IMR-90 (cell line): ENCODE data around the gene UNC93A. TPM values are rescaled to one million over a fixed set of nuclear protein-coding genes. Genes with fewer than 3 reads are reported as not detected.
"Not testable (repeated sequence)": the region's sequence is repeated elsewhere in the genome, so short reads cannot be mapped to it uniquely, and the experiment has no call there.

ENCODE experiments used
- ATAC-seq: fragments of 200-7000 bp; cut with Tn5 transposase; 2 replicates; pipeline ENCODE4 v1.9.1; 2020; ENCODE audit warnings: low read depth, mild to moderate bottlenecking, moderate library complexity
- BruUV-seq: library from RNA; stranded (reverse); fragments of 400-500 nt; replicated peaks from 2 replicates; lab custom pipeline; 2021; lab: Mats Ljungman, UMichigan
- CTCF ChIA-PET: fragments of 300-600 bp; formaldehyde crosslinking; extraction: SDS; loops from one replicate; lab custom pipeline; 2021; ENCODE audit warnings: antibody characterized with exemption; lab: Yijun Ruan, JAX
- POLR2A ChIA-PET: fragments of 300-600 bp; sonication (Branson Sonifier 250); formaldehyde crosslinking; loops from one replicate; lab custom pipeline; 2022; ENCODE audit warnings: antibody characterized with exemption; ENCODE audit not compliant: unreplicated experiment; lab: Charles Lee
- DNase-seq: peaks from one replicate; pipeline ENCODE4 v3.0.0; 2013
- H2AFZ ChIP-seq: replicated peaks from 2 replicates; pipeline ENCODE3; 2013; ENCODE audit warnings: low read length, mild to moderate bottlenecking; ENCODE audit not compliant: poor library complexity
- H2AK5ac ChIP-seq: 2 replicates; pipeline ENCODE4 v1.6.1; 2013; ENCODE audit warnings: low read depth, low read length, inconsistent platforms
- H2AK9ac ChIP-seq: replicated peaks from 2 replicates; pipeline ENCODE3; 2013; ENCODE audit warnings: mild to moderate bottlenecking, low read depth, low read length, moderate library complexity; ENCODE audit not compliant: poor library complexity
- H2BK120ac ChIP-seq: 2 replicates; pipeline ENCODE4 v1.6.1; 2013; ENCODE audit warnings: low read depth, low read length, inconsistent platforms
- H2BK15ac ChIP-seq: 3 replicates; pipeline ENCODE4 v1.6.1; 2013; ENCODE audit warnings: low read depth, low read length, inconsistent platforms
- H2BK20ac ChIP-seq: 2 replicates; pipeline ENCODE4 v1.6.1; 2013; ENCODE audit warnings: low read depth, mild to moderate bottlenecking, inconsistent platforms, low read length, moderate library complexity
- H2BK5ac ChIP-seq: 2 replicates; pipeline ENCODE4 v1.6.1; 2013; ENCODE audit warnings: mild to moderate bottlenecking, low read depth, low read length, inconsistent platforms; ENCODE audit not compliant: poor library complexity, severe bottlenecking
- H3K14ac ChIP-seq: replicated peaks from 2 replicates; pipeline ENCODE4 v1.6.1; 2013; ENCODE audit warnings: low read depth, low read length, inconsistent platforms
- H3K18ac ChIP-seq: 2 replicates; pipeline ENCODE4 v1.6.1; 2013; ENCODE audit warnings: low read depth, low read length, control low read depth
- H3K23ac ChIP-seq: 2 replicates; pipeline ENCODE4 v1.6.1; 2013; ENCODE audit warnings: low read depth, low read length, inconsistent platforms
- H3K27ac ChIP-seq: 2 replicates; pipeline ENCODE4 v1.5.1; 2013; ENCODE audit warnings: mild to moderate bottlenecking, control low read depth, low read length; ENCODE audit not compliant: insufficient read depth
- H3K27me3 ChIP-seq: 2 replicates; pipeline ENCODE4 v1.6.1; 2013; ENCODE audit warnings: low read length; ENCODE audit not compliant: control insufficient read depth, insufficient read depth
- H3K36me3 ChIP-seq: 2 replicates; pipeline ENCODE4 v1.6.1; 2013; ENCODE audit warnings: low read length, mixed read lengths; ENCODE audit not compliant: control insufficient read depth, insufficient read depth
- H3K4ac ChIP-seq: 2 replicates; pipeline ENCODE4 v1.6.1; 2013; ENCODE audit warnings: low read depth, low read length, inconsistent platforms
- H3K4me1 ChIP-seq: 2 replicates; pipeline ENCODE4 v1.6.1; 2013; ENCODE audit warnings: low read length, mixed read lengths; ENCODE audit not compliant: control insufficient read depth, insufficient read depth
- H3K4me2 ChIP-seq: 2 replicates; pipeline ENCODE4 v1.6.1; 2013; ENCODE audit warnings: low read depth, mild to moderate bottlenecking, control low read depth, low read length, moderate library complexity
- H3K4me3 ChIP-seq: 2 replicates; pipeline ENCODE4 v1.5.1; 2013; ENCODE audit warnings: low read depth, mild to moderate bottlenecking, control low read depth, low read length, moderate library complexity; ENCODE audit not compliant: insufficient read depth
- H3K56ac ChIP-seq: 2 replicates; pipeline ENCODE4 v1.6.1; 2013; ENCODE audit warnings: low read length, inconsistent platforms; ENCODE audit not compliant: insufficient read depth; ENCODE audit errors: extremely low read depth
- H3K79me1 ChIP-seq, 2 experiments: 2 replicates each; pipeline ENCODE4 v1.6.1; 2013; ENCODE audit warnings: low read length in 2 of 2, inconsistent platforms in 1 of 2, low read depth in 1 of 2
- H3K9ac ChIP-seq: 2 replicates; pipeline ENCODE4 v1.6.1; 2013; ENCODE audit warnings: low read depth, low read length, control low read depth
- H3K9me1 ChIP-seq: 2 replicates; pipeline ENCODE4 v1.6.1; 2013; ENCODE audit warnings: low read length, inconsistent platforms; ENCODE audit not compliant: insufficient read depth
- H3K9me3 ChIP-seq: 2 replicates; pipeline ENCODE4 v1.6.1; 2013; ENCODE audit warnings: low read length; ENCODE audit not compliant: control insufficient read depth, insufficient read depth
- H4K20me1 ChIP-seq: 2 replicates; pipeline ENCODE4 v1.6.1; 2013; ENCODE audit warnings: low read length, inconsistent platforms; ENCODE audit not compliant: insufficient read depth
- H4K5ac ChIP-seq: 2 replicates; pipeline ENCODE4 v1.6.1; 2013; ENCODE audit warnings: mild to moderate bottlenecking, low read depth, low read length, control low read depth
- H4K8ac ChIP-seq, 2 experiments: 2 replicates each; pipeline ENCODE4 v1.6.1; 2013; ENCODE audit warnings: low read depth in 2 of 2, low read length in 2 of 2, control low read depth in 1 of 2, inconsistent platforms in 1 of 2
- H4K91ac ChIP-seq: 2 replicates; pipeline ENCODE4 v1.6.1; 2013; ENCODE audit warnings: low read depth, low read length, inconsistent platforms; ENCODE audit not compliant: insufficient read depth
- WGBS, 2 experiments: methylation state at CpG; one replicate each; pipeline versions ENCODE4 v1.1.5 to v1.1.7; 2013; ENCODE audit warnings: missing lambda C conversion rate in 2 of 2; ENCODE audit not compliant: insufficient read length in 1 of 2; ENCODE audit errors: extremely low coverage in 2 of 2; 5-methylcytosine and 5-hydroxymethylcytosine counted together
- dilution Hi-C: fragments of 300-500 bp; cut with HindIII; formaldehyde crosslinking; loops from one replicate; pipeline ENCODE4 v1.14.3; 2018; ENCODE audit warnings: low sequenced_read_pairs; ENCODE audit not compliant: unreplicated experiment
- in situ Hi-C: fragments of 300-500 bp; cut with MboI; formaldehyde crosslinking; loops from 3 replicates; pipeline ENCODE4 v1.14.3; 2019; ENCODE audit warnings: low sequenced_read_pairs, inconsistent platforms, mixed read lengths
- intact Hi-C: fragments of 100-400 bp; cut with micrococcal nuclease; formaldehyde crosslinking; loops from 2 replicates; pipeline ENCODE4 v1.10.0; 2022
- polyA plus RNA-seq, 3 experiments: library from polyadenylated mRNA; depleted of rRNA; stranded (reverse); fragments of >200 nt; gene quantifications; 2 replicates each; pipeline ENCODE4 v1.2.3, GENCODE V29; 2012; ENCODE audit warnings: low replicate concordance in 1 of 3
- total RNA-seq: library from RNA; depleted of rRNA; stranded (reverse); fragments of >200 nt; gene quantifications from 2 replicates; pipeline ENCODE4 v1.2.3, GENCODE V29; 2012

UNC93A gene
- total and polyA plus RNA-seq, 2 of the 4 experiments (the other 2 are of a cell fraction): not detected

DNA sequence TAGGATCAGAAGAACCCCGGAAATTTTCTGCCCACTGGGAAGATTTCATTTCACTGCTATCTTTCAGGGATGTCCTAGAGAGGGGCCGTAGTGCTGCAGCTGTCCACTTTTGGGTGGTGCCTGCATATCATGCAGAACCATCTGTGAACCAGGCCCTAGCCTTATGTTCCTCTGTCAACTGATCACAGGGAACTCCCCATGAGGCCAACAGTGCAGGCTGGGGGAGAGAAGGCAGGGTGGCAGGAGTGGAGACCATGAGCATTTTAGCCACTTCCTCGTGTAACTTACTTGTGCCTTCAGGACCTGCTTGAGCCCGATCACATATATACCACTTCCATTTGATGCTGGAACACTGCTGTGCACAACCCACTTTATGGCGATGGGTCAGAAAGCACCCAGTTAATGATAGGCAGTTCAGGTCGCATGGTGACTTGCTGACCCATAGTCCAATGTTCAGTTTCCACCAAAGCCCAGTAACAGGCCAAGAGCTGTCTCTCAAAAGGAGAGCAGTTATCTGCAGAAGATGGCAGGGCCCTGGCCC, 48.5 kb upstream of the UNC93A start:
- H4K91ac ChIP-seq, H3K27ac ChIP-seq, H4K20me1 ChIP-seq, BruUV-seq, H2AK5ac ChIP-seq, H4K5ac ChIP-seq, DNase-seq, H3K56ac ChIP-seq, H3K4me1 ChIP-seq, intact Hi-C loops, H3K36me3 ChIP-seq, H2BK120ac ChIP-seq, dilution Hi-C loops, H2BK5ac ChIP-seq, H3K9ac ChIP-seq, H3K4me2 ChIP-seq, H2BK20ac ChIP-seq, H3K9me1 ChIP-seq, ATAC-seq, H2AK9ac ChIP-seq, H3K4ac ChIP-seq, H3K4me3 ChIP-seq, H3K18ac ChIP-seq, H3K14ac ChIP-seq, POLR2A ChIA-PET, H2BK15ac ChIP-seq, H4K8ac ChIP-seq, H3K27me3 ChIP-seq, H3K79me1 ChIP-seq, CTCF ChIA-PET, H2AFZ ChIP-seq, H3K23ac ChIP-seq, in situ Hi-C loops: not testable (repeated sequence)
- H3K9me3 ChIP-seq: peaks cover 31% of the 10 kb centered on the region
- WGBS, 2 experiments: no CpG with 5 or more reads among the region's 6 CpGs
